SKM-1 treated with dmso at 0.1 percent for 144 hours (cell line): ENCODE results near the gene IL1RAPL1.

Experiments
- DNase-seq: peaks from one replicate; lab custom pipeline; 2025; ENCODE audit not compliant: unreplicated experiment; lab: John Stamatoyannopoulos, UW

The IL1RAPL1 gene

GRCh38 chrX:29397506-29397905, 810.3 kb downstream of the IL1RAPL1 start:
- DNase-seq = no peak

- no peak for DNase-seq
These were observed 820.1 kb downstream of the IL1RAPL1 start for GRCh38 chrX:29407357-29407756.

- no peak for DNase-seq
These were observed 832.7 kb downstream of the IL1RAPL1 start for GRCh38 chrX:29419774-29420553.

- DNase-seq = no peak
These were observed 834.8 kb downstream of the IL1RAPL1 start for GRCh38 chrX:29422034-29422433.

- DNase-seq = no peak
These were observed 844.6 kb downstream of the IL1RAPL1 start for GRCh38 chrX:29431895-29432294.

GRCh38 chrX:29432534-29432933, 845.3 kb downstream of the IL1RAPL1 start:
- DNase-seq = no peak

GRCh38 chrX:29434939-29435338, 847.7 kb downstream of the IL1RAPL1 start:
- no peak for DNase-seq

GRCh38 chrX:29435396-29435795, 848.1 kb downstream of the IL1RAPL1 start:
- DNase-seq = no peak

GRCh38 chrX:29447867-29448266, 860.6 kb downstream of the IL1RAPL1 start:
- DNase-seq = no peak

- no peak for DNase-seq
These were observed 866.1 kb downstream of the IL1RAPL1 start for GRCh38 chrX:29453333-29453732.

GRCh38 chrX:29455702-29456101, 868.5 kb downstream of the IL1RAPL1 start:
- no peak for DNase-seq

GRCh38 chrX:29461039-29461438, 873.8 kb downstream of the IL1RAPL1 start:
- no peak for DNase-seq

GRCh38 chrX:29466456-29466855, 879.2 kb downstream of the IL1RAPL1 start:
- DNase-seq = no peak

GRCh38 chrX:29468911-29469494, 881.8 kb downstream of the IL1RAPL1 start:
- DNase-seq = no peak

GRCh38 chrX:29470030-29470429, 882.8 kb downstream of the IL1RAPL1 start:
- no peak for DNase-seq

- no peak for DNase-seq
These were observed 884.6 kb downstream of the IL1RAPL1 start for GRCh38 chrX:29471829-29472228.

GRCh38 chrX:29477878-29478277, 890.6 kb downstream of the IL1RAPL1 start:
- DNase-seq = no peak

- DNase-seq = peak; percentile 30
These were observed 891.3 kb downstream of the IL1RAPL1 start for GRCh38 chrX:29478336-29479069.

- DNase-seq = no peak
These were observed 900.0 kb downstream of the IL1RAPL1 start for GRCh38 chrX:29487214-29487613.

GRCh38 chrX:29487714-29488113, 900.5 kb downstream of the IL1RAPL1 start:
- DNase-seq = peak; percentile 70

- peak; percentile 18 for DNase-seq
These were observed 901.7 kb downstream of the IL1RAPL1 start for GRCh38 chrX:29488919-29489318.

GRCh38 chrX:29490606-29491005, 903.4 kb downstream of the IL1RAPL1 start:
- DNase-seq = no peak
